Activated CD4-positive, CD25-positive, alpha-beta regulatory T cell (primary cell): ENCODE measurements around the gene MRPL54.
A peak's percentile ranks its signal among the peaks of the same experiment; 100 is the strongest.

Experiments used
- DNase-seq, 4 experiments: peaks; one replicate each; lab custom pipeline; 2025; lab: John Stamatoyannopoulos, UW

The MRPL54 gene

GRCh38 chr19:3785938-3786824 lies 23.7 kb downstream of the MRPL54 start, which contains the start of gene MATK:
Gene MATK (minus strand): TSS chr19:3786381. CDS start chr19:3785135, 1,246 bp downstream.
- DNase-seq, result no peak

DNA sequence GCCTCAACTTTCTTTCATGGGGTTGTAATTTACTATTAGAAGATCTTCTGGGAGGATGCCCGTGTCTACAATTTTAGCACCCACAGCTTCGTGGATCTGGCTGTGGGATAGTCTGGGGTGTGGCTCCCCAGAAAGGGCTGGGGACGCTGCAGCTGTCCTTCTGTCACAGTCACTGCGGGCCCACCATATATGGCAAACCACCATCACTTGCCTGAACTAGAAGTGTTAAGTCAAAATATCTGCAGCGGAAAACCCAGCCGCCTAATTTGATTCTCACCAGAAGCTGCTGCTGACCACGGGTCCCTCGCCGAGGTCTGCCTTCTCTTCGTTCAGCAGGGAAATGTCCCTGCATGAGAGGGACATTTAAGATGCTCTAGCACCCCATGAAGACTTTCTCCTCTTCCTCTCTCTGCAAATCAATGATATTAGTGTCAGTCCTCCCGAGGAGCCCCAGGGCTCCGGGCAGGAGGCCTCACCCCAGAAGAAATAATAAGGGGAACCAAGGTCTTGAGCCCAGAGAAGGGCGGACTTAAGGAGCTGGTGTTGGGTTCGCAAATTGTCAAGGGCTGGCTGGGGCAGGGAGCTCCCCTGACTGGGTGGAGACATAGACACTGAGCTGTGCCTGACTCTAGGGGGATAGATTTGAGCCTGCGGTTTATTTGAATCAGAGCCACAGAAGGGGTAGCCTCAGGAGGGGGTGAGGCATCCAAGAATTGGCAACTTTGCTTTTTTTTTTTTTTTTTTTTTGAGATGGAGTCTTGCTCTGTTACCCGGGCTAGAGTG lies 26.7 kb downstream of the MRPL54 start:
- DNase-seq, result no peak

DNA sequence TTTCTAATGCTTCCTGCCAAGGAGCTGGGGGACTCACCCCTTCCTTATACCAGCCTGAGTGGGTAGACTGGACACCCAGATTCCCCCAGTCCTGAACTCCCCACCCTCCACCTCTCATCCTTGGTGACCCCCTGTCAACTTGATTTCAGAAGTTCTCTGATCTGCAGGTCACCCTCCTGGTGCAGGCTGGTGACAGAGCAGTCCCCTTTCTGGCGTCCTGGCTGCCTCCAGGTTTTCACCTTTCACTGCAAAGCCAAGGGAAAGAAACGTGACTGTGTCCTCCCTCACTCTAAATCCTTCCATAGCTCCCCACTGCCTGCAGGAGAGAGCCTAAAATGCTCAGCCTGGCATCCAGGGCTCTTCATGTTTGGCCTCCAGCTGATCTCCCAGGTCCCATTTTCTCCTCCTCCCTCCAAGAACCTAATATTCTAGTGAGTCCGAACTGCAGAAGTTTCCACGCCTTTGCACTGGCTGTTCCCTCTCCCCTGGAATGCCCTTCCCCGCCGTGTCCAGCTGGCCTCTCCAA lies 27.8 kb downstream of the MRPL54 start:
- DNase-seq, result no peak

- DNase-seq, result no peak
These were observed 28.5 kb downstream of the MRPL54 start for GRCh38 chr19:3790941-3791340.

DNA sequence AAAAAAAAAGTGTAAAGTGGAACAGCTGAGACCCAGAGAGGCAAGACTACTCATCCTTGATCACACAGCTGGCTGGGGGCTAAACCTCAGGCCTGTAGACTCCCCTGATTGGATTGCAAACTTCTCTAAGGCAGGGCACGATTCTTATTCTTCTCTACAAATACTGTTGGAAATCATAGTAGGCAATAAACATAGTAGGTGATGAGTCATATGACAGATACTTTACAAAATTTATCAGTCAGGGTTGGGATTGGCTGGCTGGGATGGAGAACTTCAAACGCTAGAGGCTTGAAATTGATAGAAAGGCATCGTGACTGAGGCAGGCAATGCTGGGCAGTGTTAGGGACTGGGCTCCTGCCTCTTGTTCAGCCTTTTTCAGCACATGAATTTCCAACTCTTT lies 29.6 kb downstream of the MRPL54 start:
- no peak for DNase-seq

DNA sequence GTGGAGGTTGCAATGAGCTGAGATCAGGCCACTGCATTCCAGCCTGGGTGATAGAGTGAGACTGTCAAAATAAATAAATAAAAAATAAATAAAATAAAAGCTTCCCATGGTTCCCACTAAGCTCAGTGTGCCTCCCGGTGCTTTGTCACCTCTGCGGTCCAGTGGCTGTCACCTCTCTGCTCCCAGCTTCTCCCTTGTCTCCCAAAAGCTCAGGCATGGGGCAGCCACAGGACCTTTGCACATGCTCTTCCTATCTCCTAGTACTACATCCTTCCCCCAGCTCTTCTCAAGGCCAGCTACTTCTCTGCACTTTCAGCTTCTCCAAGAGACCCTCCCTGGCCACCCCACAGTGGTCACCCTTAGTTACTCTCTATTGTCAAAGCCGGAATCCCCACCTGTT lies 31.3 kb downstream of the MRPL54 start:
- no peak for DNase-seq

DNA sequence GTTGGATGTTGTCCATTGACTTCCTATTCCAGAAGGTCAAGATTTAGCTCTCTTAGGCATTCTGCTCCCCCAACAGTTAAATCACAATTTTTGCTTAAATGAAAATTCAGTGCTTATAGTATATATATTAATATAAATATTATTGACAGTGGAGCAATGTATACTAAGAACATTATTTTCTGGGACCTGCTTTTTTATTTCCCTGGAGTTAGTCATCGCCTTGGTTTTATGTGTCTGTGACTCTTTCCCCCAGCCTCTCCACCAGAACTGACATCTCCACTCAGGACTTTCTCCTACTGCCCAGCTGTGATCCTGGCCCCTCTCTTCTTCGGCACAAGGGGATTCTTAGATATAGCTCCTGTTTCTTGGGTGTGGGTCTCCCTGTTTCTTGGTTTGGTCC lies 33.9 kb downstream of the MRPL54 start:
- DNase-seq, result no peak

DNA sequence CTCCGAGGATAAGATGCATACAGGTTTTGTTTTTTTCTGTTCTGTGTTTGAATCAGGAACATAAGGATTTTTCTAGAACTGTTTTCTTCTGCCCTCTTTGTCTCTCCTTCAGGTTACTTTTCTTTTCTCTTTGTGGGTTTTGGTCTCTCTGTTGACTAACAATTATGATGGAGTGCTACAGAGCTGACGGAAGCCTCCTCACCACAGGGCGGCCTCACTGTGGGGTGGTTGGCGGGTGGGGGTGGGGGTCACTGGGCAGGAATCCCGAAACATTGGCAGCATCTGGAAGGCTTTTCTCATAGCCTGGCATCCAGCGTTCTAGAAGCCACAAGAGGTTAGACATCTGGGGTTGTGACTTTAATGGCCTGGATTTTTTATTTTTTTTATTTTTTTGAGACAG lies 35.7 kb downstream of the MRPL54 start:
- DNase-seq, result no peak

- no peak for DNase-seq
These were observed 38.5 kb downstream of the MRPL54 start for GRCh38 chr19:3800996-3801395.

- DNase-seq, result peak in 2 of 4 experiments; percentile 21 to 23
These were observed 39.1 kb downstream of the MRPL54 start for GRCh38 chr19:3801412-3802096.

DNA sequence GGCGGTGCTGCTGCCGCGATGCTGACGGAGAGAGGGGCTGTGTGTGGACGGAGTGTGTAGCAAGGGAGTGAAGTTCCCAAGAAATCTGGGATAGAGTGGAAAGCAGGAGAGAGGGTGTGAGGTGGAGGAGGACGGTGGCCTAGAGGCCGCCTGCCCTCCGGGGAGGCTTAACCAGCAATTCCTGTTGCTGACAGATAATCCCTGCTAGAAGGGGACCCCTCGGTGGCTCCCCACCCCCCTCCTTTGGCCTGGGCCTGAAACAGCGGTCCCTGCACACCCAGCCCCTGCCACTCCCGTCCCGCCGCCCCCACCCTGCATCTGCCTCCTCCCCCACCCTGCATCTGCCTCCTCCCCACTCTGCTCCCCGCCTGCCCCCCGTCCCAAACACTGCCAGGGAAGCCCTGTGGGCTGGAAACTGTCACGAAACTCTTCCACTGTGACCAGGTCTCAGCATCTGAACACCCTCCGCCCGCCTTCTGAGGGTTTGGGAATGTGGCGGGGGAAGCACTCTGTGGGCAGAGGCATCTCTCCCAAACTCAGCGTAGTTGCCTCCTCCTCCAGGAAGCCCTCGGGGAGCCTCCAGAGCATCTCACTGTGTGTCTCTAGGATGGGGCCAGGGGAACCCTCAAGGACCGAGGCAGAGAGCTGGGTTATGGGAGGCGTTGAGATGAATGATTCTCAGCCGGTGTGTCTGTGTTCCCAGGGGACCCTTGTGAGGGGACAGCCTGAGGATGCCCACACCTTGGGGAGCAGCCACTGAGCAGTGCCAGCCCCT lies 40.8 kb downstream of the MRPL54 start:
- no peak for DNase-seq

DNA sequence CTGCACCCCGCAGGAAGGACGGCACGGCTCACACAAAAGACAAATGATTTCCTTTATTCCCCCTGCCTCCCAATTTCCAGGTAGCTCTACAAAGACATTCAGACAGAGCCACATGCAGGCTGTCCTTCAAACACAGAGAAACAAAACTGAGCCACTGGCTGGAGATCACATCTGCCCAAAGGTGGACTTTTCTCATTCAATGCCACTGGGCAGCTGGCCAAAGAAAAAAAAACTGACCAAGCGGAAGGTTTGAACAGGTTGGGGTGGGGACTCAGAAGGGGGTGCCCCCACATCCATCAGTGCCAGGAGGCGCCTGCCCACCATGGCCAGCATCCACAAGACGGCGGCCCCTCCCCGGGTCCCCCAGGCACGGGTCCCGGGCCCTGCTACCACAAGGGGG lies 41.5 kb downstream of the MRPL54 start:
- DNase-seq, result no peak

- no peak for DNase-seq
These were observed 41.9 kb downstream of the MRPL54 start for GRCh38 chr19:3804429-3804828.

- no peak for DNase-seq
These were observed 43.4 kb downstream of the MRPL54 start for GRCh38 chr19:3805859-3806258.

- DNase-seq, result no peak
These were observed 44.6 kb downstream of the MRPL54 start for GRCh38 chr19:3807131-3807480.

- DNase-seq, result no peak
These were observed 45.3 kb downstream of the MRPL54 start for GRCh38 chr19:3807574-3808354.

- DNase-seq, result no peak
These were observed 46.1 kb downstream of the MRPL54 start for GRCh38 chr19:3808420-3809143.

DNA sequence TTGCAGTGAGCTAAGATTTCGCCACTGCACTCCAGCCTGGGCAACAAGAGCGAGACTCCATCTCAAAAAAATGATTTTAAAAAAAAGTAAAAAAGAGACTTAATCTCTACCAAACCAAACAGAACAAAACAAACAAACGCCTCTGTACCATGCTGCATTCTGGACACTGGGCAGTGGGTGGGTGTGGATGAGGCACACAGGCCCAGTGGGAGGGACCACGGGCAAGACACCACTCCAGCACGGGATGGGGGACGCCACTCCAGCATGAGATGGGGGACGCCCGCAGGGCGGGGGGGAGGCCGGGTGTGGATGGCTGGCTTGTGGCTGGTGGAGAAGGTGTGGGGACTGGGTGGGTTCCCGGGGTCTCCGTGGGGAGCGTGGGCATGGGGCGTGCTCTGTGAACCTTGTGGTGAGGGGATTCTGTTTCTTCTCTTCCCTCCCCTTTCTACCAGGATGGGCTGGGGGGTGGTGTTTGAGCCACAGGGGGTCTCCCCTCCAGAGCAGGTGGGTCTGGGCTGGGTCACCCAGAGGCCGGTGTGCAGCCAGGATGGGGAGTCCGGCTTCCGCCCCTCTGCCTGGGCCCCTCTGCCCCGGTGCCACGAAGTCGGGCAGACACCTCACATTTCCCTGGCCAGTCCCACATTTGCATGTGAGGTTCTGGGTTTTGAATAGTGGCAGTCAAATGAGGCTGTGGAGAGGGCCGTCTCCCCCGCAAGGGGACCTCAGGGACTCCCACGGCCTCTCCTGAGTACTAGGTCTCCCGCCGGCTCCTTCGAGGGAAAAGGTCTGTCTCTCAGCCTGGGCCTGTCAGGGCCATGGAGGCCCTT lies 47.6 kb downstream of the MRPL54 start:
- no peak for DNase-seq

DNA sequence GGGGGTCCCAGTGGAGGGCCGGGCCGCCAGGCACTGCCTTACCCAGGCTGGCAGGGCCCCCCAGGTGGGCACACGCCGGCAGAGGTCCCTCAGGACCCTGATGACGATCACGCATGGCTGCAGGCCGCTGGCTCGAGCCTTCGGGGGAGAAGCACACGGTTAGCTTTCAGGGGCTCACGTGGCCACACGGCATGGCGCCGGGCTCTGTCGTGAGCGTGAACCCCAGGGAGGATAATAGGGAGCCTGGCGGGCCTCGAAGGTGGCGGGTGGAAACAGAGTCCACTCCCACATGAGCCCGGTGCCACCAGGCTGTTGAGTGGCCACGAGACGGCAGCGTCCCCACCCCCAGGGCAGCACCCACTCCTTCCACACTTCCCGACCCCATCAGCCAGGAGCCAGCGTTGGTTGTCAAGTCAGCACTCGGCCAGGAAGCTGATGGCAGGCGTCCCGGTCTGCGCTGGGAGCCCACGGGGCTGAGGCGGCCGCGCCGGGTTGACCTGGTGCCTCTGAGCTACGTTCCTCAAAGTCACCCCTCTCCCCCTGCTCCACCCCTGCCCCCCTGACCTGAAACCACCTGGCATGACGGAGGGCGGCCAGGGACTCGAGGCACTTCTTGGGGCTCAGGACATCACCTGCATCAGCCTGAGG lies 48.4 kb downstream of the MRPL54 start:
- no peak for DNase-seq
